Measurements from ENCODE around the gene SHTN1. TPM values are rescaled to one million over a fixed set of nuclear protein-coding genes. Genes with fewer than 3 reads are reported as not detected.

Gene SHTN1, protein sequence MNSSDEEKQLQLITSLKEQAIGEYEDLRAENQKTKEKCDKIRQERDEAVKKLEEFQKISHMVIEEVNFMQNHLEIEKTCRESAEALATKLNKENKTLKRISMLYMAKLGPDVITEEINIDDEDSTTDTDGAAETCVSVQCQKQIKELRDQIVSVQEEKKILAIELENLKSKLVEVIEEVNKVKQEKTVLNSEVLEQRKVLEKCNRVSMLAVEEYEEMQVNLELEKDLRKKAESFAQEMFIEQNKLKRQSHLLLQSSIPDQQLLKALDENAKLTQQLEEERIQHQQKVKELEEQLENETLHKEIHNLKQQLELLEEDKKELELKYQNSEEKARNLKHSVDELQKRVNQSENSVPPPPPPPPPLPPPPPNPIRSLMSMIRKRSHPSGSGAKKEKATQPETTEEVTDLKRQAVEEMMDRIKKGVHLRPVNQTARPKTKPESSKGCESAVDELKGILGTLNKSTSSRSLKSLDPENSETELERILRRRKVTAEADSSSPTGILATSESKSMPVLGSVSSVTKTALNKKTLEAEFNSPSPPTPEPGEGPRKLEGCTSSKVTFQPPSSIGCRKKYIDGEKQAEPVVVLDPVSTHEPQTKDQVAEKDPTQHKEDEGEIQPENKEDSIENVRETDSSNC
- total RNA-seq (2014; rRNA removed; shearing (Covaris generic); ENCODE audit: low replicate concordance): not detected in 2 replicates

DNA sequence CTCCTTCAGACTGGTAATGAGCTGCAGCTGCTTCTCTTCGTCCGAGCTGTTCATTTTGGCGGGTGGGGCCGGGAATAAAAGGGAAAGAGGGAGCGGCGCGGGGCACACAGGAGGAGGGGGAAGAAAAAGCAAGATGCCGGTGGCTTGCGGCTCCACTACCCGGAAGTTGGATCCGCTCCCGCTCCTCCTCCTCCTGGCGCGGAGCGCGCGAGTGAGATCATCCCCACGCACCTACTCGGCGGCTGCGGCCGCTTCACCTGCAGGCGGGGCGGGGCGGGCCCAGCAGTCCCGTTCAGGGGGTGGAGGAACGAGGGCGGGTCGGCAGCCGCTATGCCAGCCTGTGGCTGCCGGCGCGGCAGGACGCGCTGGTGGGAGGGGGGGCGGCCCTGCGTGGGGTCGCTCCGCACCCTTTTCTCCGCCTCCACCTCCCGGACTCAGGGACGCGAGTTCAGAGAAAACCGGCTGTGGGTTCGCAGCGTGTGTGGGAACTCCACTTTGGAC, at the start of gene SHTN1:
Gene SHTN1 (minus strand): TSS at position 162 of the 501 bp plus-strand sequence. CDS start 108 bp downstream, at position 54.
- DNase-seq: no peak
- Histone ChIP-seq H3K9ac (ENCODE audit: low read length) (no peak within 1 kb of the TSS), H3K27me3 (ENCODE audit: low read length) (no peaks in the 10 kb centered on the region), H2AFZ (ENCODE audit: low read length) (no peak within 1 kb of the TSS), H3K36me3 (ENCODE audit: insufficient read depth, low read length) (no peaks in the 10 kb centered on the region), H3K4me3 (ENCODE audit: low read length) (no peak within 1 kb of the TSS), H3K27ac (ENCODE audit: low read length) (no peak within 1 kb of the TSS), H4K20me1 (ENCODE audit: insufficient read depth, low read depth, low read length) (no peaks in the 10 kb centered on the region), H3K9me3 (ENCODE audit: low read length) (no peaks in the 10 kb centered on the region), H3K9me2 (replicated peaks; ENCODE audit: insufficient read depth, low read length) (no peaks in the 10 kb centered on the region), H3K4me1 (ENCODE audit: low read length) (no peaks in the 10 kb centered on the region), H3K4me2 (ENCODE audit: low read depth, low read length, poor library complexity, severe bottlenecking) (no peak within 1 kb of the TSS), H3K79me2 (ENCODE audit: low read length) (no peaks in the 10 kb centered on the region)

- no peak overlapping the region for H2AFZ ChIP-seq (ENCODE audit: low read length)
- H3K36me3 ChIP-seq (ENCODE audit: insufficient read depth, low read length): no peaks in the 10 kb centered on the region
- H3K4me2 ChIP-seq (ENCODE audit: low read depth, low read length, poor library complexity, severe bottlenecking): no peak overlapping the region
- H3K9ac ChIP-seq (ENCODE audit: low read length): no peak overlapping the region
- H3K27me3 ChIP-seq (ENCODE audit: low read length): no peaks in the 10 kb centered on the region
- H3K4me3 ChIP-seq (ENCODE audit: low read length): no peak overlapping the region
- DNase-seq: no peak
- no peaks in the 10 kb centered on the region for H3K9me3 ChIP-seq (ENCODE audit: low read length)
- no peak overlapping the region for H3K27ac ChIP-seq (ENCODE audit: low read length)
- no peaks in the 10 kb centered on the region for H3K79me2 ChIP-seq (ENCODE audit: low read length)
- H3K4me1 ChIP-seq (ENCODE audit: low read length): no peaks in the 10 kb centered on the region
- no peaks in the 10 kb centered on the region for H4K20me1 ChIP-seq (ENCODE audit: insufficient read depth, low read depth, low read length)
- no peaks in the 10 kb centered on the region for H3K9me2 ChIP-seq (replicated peaks; ENCODE audit: insufficient read depth, low read length)
Observed at GRCh38 chr10:117053482-117053881, 48.5 kb upstream of the SHTN1 start.

DNA sequence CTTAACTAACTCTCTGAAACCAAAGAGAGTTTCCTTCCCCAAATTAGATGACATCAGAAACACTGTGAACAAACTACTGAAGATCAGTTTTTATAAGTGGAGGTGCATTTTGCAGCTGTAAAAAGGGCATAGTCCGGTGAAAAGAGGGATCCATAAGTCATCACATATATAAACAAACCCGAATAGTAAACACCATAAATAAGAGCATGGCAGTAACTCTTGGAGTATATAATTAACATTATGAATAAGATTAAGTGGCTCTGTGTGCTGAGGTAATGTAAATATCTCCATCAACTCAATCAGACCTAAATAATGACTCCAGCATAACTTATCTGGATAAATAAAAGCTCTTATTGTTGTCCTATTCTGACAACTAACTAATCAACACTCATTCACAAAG, 43.0 kb upstream of the SHTN1 start:
- no peaks in the 10 kb centered on the region for H3K9me2 ChIP-seq (replicated peaks; ENCODE audit: insufficient read depth, low read length)
- H3K27me3 ChIP-seq (ENCODE audit: low read length): no peaks in the 10 kb centered on the region
- H3K79me2 ChIP-seq (ENCODE audit: low read length): no peaks in the 10 kb centered on the region
- H3K4me2 ChIP-seq (ENCODE audit: low read depth, low read length, poor library complexity, severe bottlenecking): no peak overlapping the region
- H3K9me3 ChIP-seq (ENCODE audit: low read length): no peaks in the 10 kb centered on the region
- no peaks in the 10 kb centered on the region for H3K36me3 ChIP-seq (ENCODE audit: insufficient read depth, low read length)
- DNase-seq: no peak
- no peak overlapping the region for H3K27ac ChIP-seq (ENCODE audit: low read length)
- H3K4me3 ChIP-seq (ENCODE audit: low read length): no peak overlapping the region
- no peak overlapping the region for H3K9ac ChIP-seq (ENCODE audit: low read length)
- no peaks in the 10 kb centered on the region for H4K20me1 ChIP-seq (ENCODE audit: insufficient read depth, low read depth, low read length)
- no peaks in the 10 kb centered on the region for H3K4me1 ChIP-seq (ENCODE audit: low read length)
- no peak overlapping the region for H2AFZ ChIP-seq (ENCODE audit: low read length)

GRCh38 chr10:117016266-117016665, 11.3 kb upstream of the SHTN1 start:
- Histone ChIP-seq H3K36me3 (ENCODE audit: insufficient read depth, low read length) (no peaks in the 10 kb centered on the region), H3K9me2 (replicated peaks; ENCODE audit: insufficient read depth, low read length) (no peaks in the 10 kb centered on the region), H3K79me2 (ENCODE audit: low read length) (no peaks in the 10 kb centered on the region), H4K20me1 (ENCODE audit: insufficient read depth, low read depth, low read length) (no peaks in the 10 kb centered on the region), H2AFZ (ENCODE audit: low read length) (no peak overlapping the region), H3K4me1 (ENCODE audit: low read length) (no peaks in the 10 kb centered on the region), H3K9me3 (ENCODE audit: low read length) (no peaks in the 10 kb centered on the region), H3K4me2 (ENCODE audit: low read depth, low read length, poor library complexity, severe bottlenecking) (no peak overlapping the region), H3K27ac (ENCODE audit: low read length) (no peak overlapping the region), H3K4me3 (ENCODE audit: low read length) (no peak overlapping the region), H3K9ac (ENCODE audit: low read length) (no peak overlapping the region), H3K27me3 (ENCODE audit: low read length) (no peaks in the 10 kb centered on the region)
- no peak for DNase-seq

- H3K79me2 ChIP-seq (ENCODE audit: low read length): no peaks in the 10 kb centered on the region
- no peak overlapping the region for H3K4me2 ChIP-seq (ENCODE audit: low read depth, low read length, poor library complexity, severe bottlenecking)
- no peak overlapping the region for H2AFZ ChIP-seq (ENCODE audit: low read length)
- H3K9ac ChIP-seq (ENCODE audit: low read length): no peak overlapping the region
- H3K27me3 ChIP-seq (ENCODE audit: low read length): no peaks in the 10 kb centered on the region
- H3K9me2 ChIP-seq (replicated peaks; ENCODE audit: insufficient read depth, low read length): no peaks in the 10 kb centered on the region
- H3K4me3 ChIP-seq (ENCODE audit: low read length): no peak overlapping the region
- no peak for DNase-seq
- no peaks in the 10 kb centered on the region for H3K4me1 ChIP-seq (ENCODE audit: low read length)
- no peaks in the 10 kb centered on the region for H3K9me3 ChIP-seq (ENCODE audit: low read length)
- no peaks in the 10 kb centered on the region for H3K36me3 ChIP-seq (ENCODE audit: insufficient read depth, low read length)
- no peaks in the 10 kb centered on the region for H4K20me1 ChIP-seq (ENCODE audit: insufficient read depth, low read depth, low read length)
- H3K27ac ChIP-seq (ENCODE audit: low read length): no peak overlapping the region
Observed at GRCh38 chr10:117014835-117015234, 9.8 kb upstream of the SHTN1 start.

DNA sequence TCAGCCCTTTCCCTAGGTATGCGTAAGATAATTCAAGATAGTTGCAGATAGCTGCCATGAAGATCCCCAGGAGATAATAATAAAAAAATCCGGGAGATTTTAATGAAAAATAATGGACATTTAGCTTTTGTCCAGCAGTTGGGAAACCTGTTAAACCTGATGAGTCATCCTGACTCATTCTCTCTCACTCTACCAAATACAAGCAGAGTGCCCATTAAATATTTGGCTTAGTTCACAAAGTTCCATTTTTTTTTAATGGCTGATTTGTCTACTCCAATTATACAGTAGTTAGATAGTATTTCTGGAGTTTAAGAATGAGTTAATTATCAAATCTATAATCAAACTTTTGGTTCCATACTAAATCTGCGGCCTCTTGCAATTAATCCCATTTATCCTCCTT, 2.1 kb upstream of the SHTN1 start:
- Histone ChIP-seq H2AFZ (ENCODE audit: low read length) (no peak overlapping the region), H3K4me3 (ENCODE audit: low read length) (no peak overlapping the region), H3K4me1 (ENCODE audit: low read length) (no peaks in the 10 kb centered on the region), H3K9ac (ENCODE audit: low read length) (no peak overlapping the region), H3K27me3 (ENCODE audit: low read length) (no peaks in the 10 kb centered on the region), H3K9me2 (replicated peaks; ENCODE audit: insufficient read depth, low read length) (no peaks in the 10 kb centered on the region), H3K36me3 (ENCODE audit: insufficient read depth, low read length) (no peaks in the 10 kb centered on the region), H3K9me3 (ENCODE audit: low read length) (no peaks in the 10 kb centered on the region), H3K27ac (ENCODE audit: low read length) (no peak overlapping the region), H3K79me2 (ENCODE audit: low read length) (no peaks in the 10 kb centered on the region), H3K4me2 (ENCODE audit: low read depth, low read length, poor library complexity, severe bottlenecking) (no peak overlapping the region), H4K20me1 (ENCODE audit: insufficient read depth, low read depth, low read length) (no peaks in the 10 kb centered on the region)
- DNase-seq: no peak

GRCh38 chr10:117005527-117006055, 604 bp upstream of the SHTN1 start:
- no peaks in the 10 kb centered on the region for H3K27me3 ChIP-seq (ENCODE audit: low read length)
- H3K4me1 ChIP-seq (ENCODE audit: low read length): no peaks in the 10 kb centered on the region
- no peaks in the 10 kb centered on the region for H3K9me2 ChIP-seq (replicated peaks; ENCODE audit: insufficient read depth, low read length)
- DNase-seq: no peak
- H3K9me3 ChIP-seq (ENCODE audit: low read length): no peaks in the 10 kb centered on the region
- no peak overlapping the region for H3K4me2 ChIP-seq (ENCODE audit: low read depth, low read length, poor library complexity, severe bottlenecking)
- no peaks in the 10 kb centered on the region for H4K20me1 ChIP-seq (ENCODE audit: insufficient read depth, low read depth, low read length)
- no peak overlapping the region for H3K9ac ChIP-seq (ENCODE audit: low read length)
- H3K27ac ChIP-seq (ENCODE audit: low read length): no peak overlapping the region
- no peak overlapping the region for H2AFZ ChIP-seq (ENCODE audit: low read length)
- H3K4me3 ChIP-seq (ENCODE audit: low read length): no peak overlapping the region
- no peaks in the 10 kb centered on the region for H3K79me2 ChIP-seq (ENCODE audit: low read length)
- no peaks in the 10 kb centered on the region for H3K36me3 ChIP-seq (ENCODE audit: insufficient read depth, low read length)

DNA sequence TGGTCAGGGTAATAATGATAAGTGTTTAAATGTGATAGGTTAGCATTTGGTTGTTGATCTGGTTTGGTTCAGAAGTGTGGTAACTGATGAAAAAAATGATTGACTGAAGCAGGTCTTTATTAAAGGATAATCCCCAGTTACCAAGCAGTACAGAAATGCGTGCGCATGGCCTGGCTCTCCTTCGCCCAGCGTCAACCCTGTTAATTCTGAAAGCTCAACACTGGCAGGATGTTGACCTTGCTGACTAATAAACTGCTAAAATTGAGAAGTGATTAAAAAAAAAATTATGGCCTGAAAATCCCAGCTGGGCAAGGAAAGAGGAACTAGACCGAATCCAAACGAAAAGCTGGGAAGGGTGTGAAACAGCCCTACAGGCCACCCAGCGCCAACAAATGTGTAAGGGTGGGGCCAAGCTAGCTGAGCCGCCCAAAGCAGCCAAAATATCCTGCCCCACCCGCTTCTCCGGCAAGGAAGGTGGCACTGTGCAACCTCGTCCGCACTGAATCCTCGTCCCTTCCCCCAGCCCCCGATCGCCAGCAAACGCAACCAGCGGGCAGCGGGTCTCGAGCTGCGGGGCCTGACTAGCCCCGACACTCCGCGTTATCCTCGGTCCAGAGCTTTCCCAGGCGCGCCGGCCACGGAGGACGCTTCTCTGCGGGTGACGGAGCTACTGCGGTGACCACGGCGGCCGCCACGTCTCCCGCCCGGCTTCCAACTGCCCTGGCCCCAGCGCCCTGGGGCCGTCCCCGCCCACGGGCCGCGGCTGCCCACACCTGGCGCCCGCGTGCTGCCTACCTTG, 561 bp downstream of the SHTN1 start:
- no peaks in the 10 kb centered on the region for H3K9me2 ChIP-seq (replicated peaks; ENCODE audit: insufficient read depth, low read length)
- H3K79me2 ChIP-seq (ENCODE audit: low read length): no peaks in the 10 kb centered on the region
- H3K4me2 ChIP-seq (ENCODE audit: low read depth, low read length, poor library complexity, severe bottlenecking): no peak overlapping the region
- no peaks in the 10 kb centered on the region for H3K36me3 ChIP-seq (ENCODE audit: insufficient read depth, low read length)
- no peak overlapping the region for H3K9ac ChIP-seq (ENCODE audit: low read length)
- no peak for DNase-seq
- no peaks in the 10 kb centered on the region for H3K27me3 ChIP-seq (ENCODE audit: low read length)
- no peak overlapping the region for H3K27ac ChIP-seq (ENCODE audit: low read length)
- H2AFZ ChIP-seq (ENCODE audit: low read length): no peak overlapping the region
- no peaks in the 10 kb centered on the region for H3K4me1 ChIP-seq (ENCODE audit: low read length)
- H4K20me1 ChIP-seq (ENCODE audit: insufficient read depth, low read depth, low read length): no peaks in the 10 kb centered on the region
- no peak overlapping the region for H3K4me3 ChIP-seq (ENCODE audit: low read length)
- H3K9me3 ChIP-seq (ENCODE audit: low read length): no peaks in the 10 kb centered on the region
